Uterus (tissue), 2 donors: ENCODE results near the gene NEAT1.

ENCODE experiments used
- POLR2A ChIP-seq, 2 donors: fragments of 450-650 bp; IDR thresholded peaks; one replicate each; pipeline ENCODE4 v1.6.1; 2016; ENCODE audit warnings: antibody characterized with exemption in 2 of 2, mild to moderate bottlenecking in 1 of 2, moderate library complexity in 1 of 2
- TF ChIP-seq, protein P1 (sequence below), 4 experiments: fragments of 200-600 bp in 2 of 4; fragments of 450-650 bp in 2 of 4; sonication (generic) in 2 of 4; IDR thresholded peaks; one replicate each; pipeline ENCODE4 v1.5.1; 2016 to 2019; ENCODE audit warnings: antibody characterized with exemption in 4 of 4, mild to moderate bottlenecking in 2 of 4, moderate library complexity in 1 of 4

- no peak for TF ChIP-seq POLR2A (IDR thresholded peaks at IDR 0.05)
- TF ChIP-seq, protein P1, sequence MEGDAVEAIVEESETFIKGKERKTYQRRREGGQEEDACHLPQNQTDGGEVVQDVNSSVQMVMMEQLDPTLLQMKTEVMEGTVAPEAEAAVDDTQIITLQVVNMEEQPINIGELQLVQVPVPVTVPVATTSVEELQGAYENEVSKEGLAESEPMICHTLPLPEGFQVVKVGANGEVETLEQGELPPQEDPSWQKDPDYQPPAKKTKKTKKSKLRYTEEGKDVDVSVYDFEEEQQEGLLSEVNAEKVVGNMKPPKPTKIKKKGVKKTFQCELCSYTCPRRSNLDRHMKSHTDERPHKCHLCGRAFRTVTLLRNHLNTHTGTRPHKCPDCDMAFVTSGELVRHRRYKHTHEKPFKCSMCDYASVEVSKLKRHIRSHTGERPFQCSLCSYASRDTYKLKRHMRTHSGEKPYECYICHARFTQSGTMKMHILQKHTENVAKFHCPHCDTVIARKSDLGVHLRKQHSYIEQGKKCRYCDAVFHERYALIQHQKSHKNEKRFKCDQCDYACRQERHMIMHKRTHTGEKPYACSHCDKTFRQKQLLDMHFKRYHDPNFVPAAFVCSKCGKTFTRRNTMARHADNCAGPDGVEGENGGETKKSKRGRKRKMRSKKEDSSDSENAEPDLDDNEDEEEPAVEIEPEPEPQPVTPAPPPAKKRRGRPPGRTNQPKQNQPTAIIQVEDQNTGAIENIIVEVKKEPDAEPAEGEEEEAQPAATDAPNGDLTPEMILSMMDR (IDR thresholded peaks at IDR 0.05): no peak
These were observed 26.0 kb downstream of the NEAT1 start for GRCh38 chr11:65448418-65449105.
